ENCODE measurements around the gene ASAP2. TPM values are rescaled to one million over a fixed set of nuclear protein-coding genes. Genes with fewer than 3 reads are reported as not detected.

ASAP2 gene
- total and polyA plus RNA-seq, 2 donors (not counting 1 experiment from before 2014, with no cell fraction given) = 0.04 TPM; not detected in 1

DNA sequence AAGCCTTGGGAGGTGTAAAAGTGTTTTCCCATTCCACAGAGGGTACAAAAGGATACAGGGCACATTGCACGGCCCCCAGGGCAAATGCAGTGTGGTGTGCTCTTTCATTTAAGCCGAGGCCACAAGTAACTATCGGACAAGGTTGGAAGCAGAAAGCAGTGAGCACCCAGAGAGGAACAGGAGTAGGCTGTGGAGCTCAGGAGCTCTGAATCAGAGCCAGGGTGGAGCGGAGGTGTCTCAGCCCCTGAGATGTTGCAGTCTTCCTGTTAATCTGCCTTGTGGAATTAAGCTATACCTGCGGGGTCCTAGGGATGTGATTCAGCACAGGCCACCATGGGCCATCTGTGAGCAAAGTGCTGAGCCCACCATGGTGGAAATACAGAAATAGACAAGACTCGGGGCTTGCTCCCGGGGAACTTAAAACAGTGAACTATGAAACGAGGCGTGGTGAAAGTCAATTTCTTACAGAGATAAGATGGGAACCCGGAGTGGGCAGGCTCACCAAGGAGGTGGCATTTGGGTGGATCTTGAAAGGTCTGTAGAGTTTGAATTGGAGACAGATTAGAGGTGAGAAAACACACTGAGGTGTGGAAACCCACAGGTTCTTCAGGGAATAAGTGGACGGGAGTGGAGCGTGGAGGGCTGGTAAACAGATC is 44.0 kb downstream of the ASAP2 start:
- Histone ChIP-seq H2AFZ (ENCODE audit: insufficient read depth, low read depth, low read length, poor library complexity, severe bottlenecking) (no peak overlapping the region), H3K4me2 (replicated peaks; ENCODE audit: low read depth, low read length, poor library complexity, severe bottlenecking) (no peak overlapping the region), H3K79me2 (ENCODE audit: control insufficient read depth, insufficient read depth, low read length) (no peaks in the 10 kb centered on the region), H4K20me1 (ENCODE audit: control insufficient read depth, insufficient read depth, low read length, poor library complexity, severe bottlenecking) (no peaks in the 10 kb centered on the region), H3K9me3 (ENCODE audit: control extremely low read depth in 1 of 3, control insufficient read depth in 2 of 3, insufficient read depth in 1 of 3, low read length in 2 of 3) (no peaks in the 10 kb centered on the region), H3K4me3 (ENCODE audit: control extremely low read depth in 1 of 5, extremely low read depth in 1 of 5, insufficient read depth in 1 of 5, low read depth in 2 of 5, low read length in 4 of 5) (no peak overlapping the region), H3K36me3 (replicated peaks in 1 of 2; ENCODE audit: control extremely low read depth in 1 of 2, control insufficient read depth in 1 of 2, extremely low read depth in 1 of 2, insufficient read depth in 2 of 2, low read length in 1 of 2) (no peaks in the 10 kb centered on the region), H3K9ac (ENCODE audit: low read length) (no peak overlapping the region), H3K27me3 (replicated peaks in 1 of 4; ENCODE audit: control extremely low read depth in 1 of 4, control insufficient read depth in 3 of 4, insufficient read depth in 4 of 4, low read length in 3 of 4) (peaks cover 0 to 2% (median 0%) of the 10 kb centered on the region in 4 experiments), H3K27ac (ENCODE audit: low read length in 2 of 2) (no peak overlapping the region), H3K4me1 (ENCODE audit: control insufficient read depth in 2 of 2, insufficient read depth in 2 of 2, low read length in 2 of 2) (no peaks in the 10 kb centered on the region)
- no peak overlapping the region for H3K27ac Mint-ChIP-seq
- intact Hi-C loops (cut with micrococcal nuclease) = no loop called here
- no peak overlapping the region for H3K4me3 Mint-ChIP-seq
- DNase-seq = no peak
- H3K4me1 Mint-ChIP-seq = no peaks in the 10 kb centered on the region
- CTCF ChIA-PET = no interaction called here
- peaks cover 13% of the 10 kb centered on the region for H3K27me3 Mint-ChIP-seq
- ATAC-seq (ENCODE audit: low read depth) = no peak
- over 99% methylated on average over 11 of the region's 12 CpGs for WGBS (ENCODE audit: insufficient coverage)
- no peaks in the 10 kb centered on the region for H3K9me3 Mint-ChIP-seq (ENCODE audit: insufficient read depth)
- TF ChIP-seq, protein P1, sequence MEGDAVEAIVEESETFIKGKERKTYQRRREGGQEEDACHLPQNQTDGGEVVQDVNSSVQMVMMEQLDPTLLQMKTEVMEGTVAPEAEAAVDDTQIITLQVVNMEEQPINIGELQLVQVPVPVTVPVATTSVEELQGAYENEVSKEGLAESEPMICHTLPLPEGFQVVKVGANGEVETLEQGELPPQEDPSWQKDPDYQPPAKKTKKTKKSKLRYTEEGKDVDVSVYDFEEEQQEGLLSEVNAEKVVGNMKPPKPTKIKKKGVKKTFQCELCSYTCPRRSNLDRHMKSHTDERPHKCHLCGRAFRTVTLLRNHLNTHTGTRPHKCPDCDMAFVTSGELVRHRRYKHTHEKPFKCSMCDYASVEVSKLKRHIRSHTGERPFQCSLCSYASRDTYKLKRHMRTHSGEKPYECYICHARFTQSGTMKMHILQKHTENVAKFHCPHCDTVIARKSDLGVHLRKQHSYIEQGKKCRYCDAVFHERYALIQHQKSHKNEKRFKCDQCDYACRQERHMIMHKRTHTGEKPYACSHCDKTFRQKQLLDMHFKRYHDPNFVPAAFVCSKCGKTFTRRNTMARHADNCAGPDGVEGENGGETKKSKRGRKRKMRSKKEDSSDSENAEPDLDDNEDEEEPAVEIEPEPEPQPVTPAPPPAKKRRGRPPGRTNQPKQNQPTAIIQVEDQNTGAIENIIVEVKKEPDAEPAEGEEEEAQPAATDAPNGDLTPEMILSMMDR (IDR thresholded peaks at IDR 0.05) = no peak
- no peak for TF ChIP-seq EZH2 (IDR thresholded peaks at IDR 0.05; ENCODE audit: borderline replicate concordance, insufficient read depth, low read depth, low read length, poor library complexity, severe bottlenecking)
- POLR2A ChIA-PET = no interaction called here

DNA sequence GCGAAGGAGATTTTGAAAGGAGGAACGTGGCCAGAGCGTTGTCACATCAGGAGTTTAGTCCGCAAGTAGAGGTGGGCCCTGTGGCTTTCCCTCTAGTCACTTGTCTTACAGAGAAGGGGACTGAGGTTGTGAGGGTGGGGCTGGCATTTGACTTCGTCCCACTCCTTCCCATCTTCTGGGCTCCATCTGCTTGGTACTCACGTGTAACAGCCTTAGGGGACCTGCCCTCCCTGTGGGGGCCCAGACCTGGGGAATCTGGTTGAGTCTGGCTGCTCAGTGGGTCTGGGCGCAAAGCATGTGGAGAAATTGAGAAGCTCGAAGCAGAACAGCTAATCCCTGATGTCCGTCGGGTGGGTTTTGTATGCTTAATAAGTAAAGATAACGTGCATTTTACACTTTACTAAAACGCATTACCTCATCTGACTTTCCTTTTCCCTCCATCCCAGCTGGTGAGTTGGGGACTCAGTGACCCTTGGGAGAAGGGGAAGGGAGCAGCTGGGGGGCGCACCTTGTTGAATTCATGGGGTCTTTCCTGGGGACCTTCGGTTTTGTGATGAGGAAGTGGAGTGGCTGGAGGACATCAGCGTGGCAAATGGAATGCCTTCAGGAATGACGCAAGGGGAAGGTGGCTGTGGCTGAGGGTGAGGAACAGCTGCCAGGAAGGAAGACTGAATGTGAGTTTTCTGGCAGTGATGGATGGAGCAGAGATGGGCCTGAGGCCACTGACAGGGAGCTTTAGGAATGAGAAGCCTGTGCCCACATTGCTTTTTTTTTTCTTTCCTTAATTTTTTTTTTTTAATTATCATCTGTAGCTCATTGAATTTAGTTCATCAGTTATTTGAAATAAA is 44.8 kb downstream of the ASAP2 start:
- Histone ChIP-seq H2AFZ (ENCODE audit: insufficient read depth, low read depth, low read length, poor library complexity, severe bottlenecking) (no peak overlapping the region), H4K20me1 (ENCODE audit: control insufficient read depth, insufficient read depth, low read length, poor library complexity, severe bottlenecking) (no peaks in the 10 kb centered on the region), H3K27ac (ENCODE audit: low read length in 2 of 2) (no peak overlapping the region), H3K27me3 (replicated peaks in 1 of 4; ENCODE audit: control extremely low read depth in 1 of 4, control insufficient read depth in 3 of 4, insufficient read depth in 4 of 4, low read length in 3 of 4) (peaks cover 0 to 2% (median 0%) of the 10 kb centered on the region in 4 experiments), H3K36me3 (replicated peaks in 1 of 2; ENCODE audit: control extremely low read depth in 1 of 2, control insufficient read depth in 1 of 2, extremely low read depth in 1 of 2, insufficient read depth in 2 of 2, low read length in 1 of 2) (no peaks in the 10 kb centered on the region), H3K4me1 (ENCODE audit: control insufficient read depth in 2 of 2, insufficient read depth in 2 of 2, low read length in 2 of 2) (no peaks in the 10 kb centered on the region), H3K79me2 (ENCODE audit: control insufficient read depth, insufficient read depth, low read length) (no peaks in the 10 kb centered on the region), H3K9ac (ENCODE audit: low read length) (no peak overlapping the region), H3K9me3 (ENCODE audit: control extremely low read depth in 1 of 3, control insufficient read depth in 2 of 3, insufficient read depth in 1 of 3, low read length in 2 of 3) (no peaks in the 10 kb centered on the region), H3K4me3 (ENCODE audit: control extremely low read depth in 1 of 5, extremely low read depth in 1 of 5, insufficient read depth in 1 of 5, low read depth in 2 of 5, low read length in 4 of 5) (no peak overlapping the region), H3K4me2 (replicated peaks; ENCODE audit: low read depth, low read length, poor library complexity, severe bottlenecking) (no peak overlapping the region)
- no peaks in the 10 kb centered on the region for H3K4me1 Mint-ChIP-seq
- ChIA-PET CTCF (no interaction called here), POLR2A (no interaction called here)
- WGBS (ENCODE audit: insufficient coverage) = 71% methylated on average over 8 of the region's 16 CpGs
- no peaks in the 10 kb centered on the region for H3K9me3 Mint-ChIP-seq (ENCODE audit: insufficient read depth)
- TF ChIP-seq EZH2 (IDR thresholded peaks at IDR 0.05; ENCODE audit: borderline replicate concordance, insufficient read depth, low read depth, low read length, poor library complexity, severe bottlenecking) = no peak
- TF ChIP-seq, protein P1 (IDR thresholded peaks at IDR 0.05) = no peak
- ATAC-seq (ENCODE audit: low read depth) = no peak
- peaks cover 13% of the 10 kb centered on the region for H3K27me3 Mint-ChIP-seq
- no peak overlapping the region for H3K4me3 Mint-ChIP-seq
- no peak for DNase-seq
- no peak overlapping the region for H3K27ac Mint-ChIP-seq
- intact Hi-C loops (cut with micrococcal nuclease) = no loop called here
